K562 (cell line): ENCODE measurements around the gene GDF15. TPM values are rescaled to one million over a fixed set of nuclear protein-coding genes. Genes with fewer than 3 reads are reported as not detected.
A peak's percentile ranks its signal among the peaks of the same experiment; 100 is the strongest.

Experiments
- ARID3B ChIP-seq: fragments of 250-450 bp; sonication (Bioruptor Pico); IDR thresholded peaks from 2 replicates; pipeline ENCODE4 v1.4.0; 2020; ENCODE audit warnings: borderline replicate concordance
- E2F6 ChIP-seq, 2 experiments: IDR thresholded peaks; 2 replicates each; pipeline ENCODE4 v1.6.1; 2011; ENCODE audit warnings: borderline replicate concordance in 1 of 2, control low read depth in 1 of 2, low read depth in 1 of 2, low read length in 1 of 2, mild to moderate bottlenecking in 1 of 2, mixed read lengths in 1 of 2, moderate library complexity in 1 of 2; ENCODE audit not compliant: insufficient read depth in 1 of 2, insufficient read length in 1 of 2, poor library complexity in 1 of 2, severe bottlenecking in 1 of 2; ENCODE audit errors: extremely low read depth in 1 of 2
- L3MBTL2 ChIP-seq: fragments of 450-650 bp; IDR thresholded peaks from 2 replicates; pipeline ENCODE4 v1.6.1; 2016; ENCODE audit warnings: mild to moderate bottlenecking, moderate library complexity
- NUFIP1 ChIP-seq: fragments of 450-650 bp; IDR thresholded peaks from 2 replicates; pipeline ENCODE4 v1.6.1; 2018; ENCODE audit not compliant: partially characterized antibody
- SMARCE1 ChIP-seq: fragments of 450-650 bp; IDR thresholded peaks from 2 replicates; pipeline ENCODE4 v1.7.1; 2016; ENCODE audit warnings: mild to moderate bottlenecking
- TEAD4 ChIP-seq, 2 experiments: sonication (generic) in 1 of 2; formaldehyde crosslinking in 1 of 2; IDR thresholded peaks; 2 replicates each; pipeline versions ENCODE4 v1.6.1 to v1.8.0; 2012 to 2022; ENCODE audit warnings: borderline replicate concordance in 1 of 2, inconsistent platforms in 1 of 2, low read length in 1 of 2, mild to moderate bottlenecking in 1 of 2, missing genetic modification reagents in 1 of 2
- ZFP91 ChIP-seq: sonication (generic); formaldehyde crosslinking; IDR thresholded peaks from 2 replicates; pipeline ENCODE4 v1.8.0; 2022; ENCODE audit warnings: mild to moderate bottlenecking, missing genetic modification reagents
- ZNF143 ChIP-seq: sonication (generic); formaldehyde crosslinking; IDR thresholded peaks from 2 replicates; pipeline ENCODE4 v1.9.0; 2022; ENCODE audit warnings: mild to moderate bottlenecking, missing genetic modification reagents
- polyA plus RNA-seq, 8 experiments: library from polyadenylated mRNA; depleted of rRNA in 4 of 8; stranded (reverse) in 5 of 8; unstranded in 3 of 8; fragments of >200 nt; fragmentation: Nextera tagmentation in 2 of 8; fragmentation: Illumina TruSeq in 1 of 8; extraction: Ambion mirVana in 2 of 8; extraction: Trizol in 1 of 8; gene quantifications; 2 replicates each; pipeline versions ENCODE4 v1.2.1 to v1.2.3, GENCODE V29; 2011 to 2014; ENCODE audit warnings: inconsistent platforms in 1 of 8, missing spikeins in 1 of 8
- total RNA-seq, 7 experiments: library from RNA; depleted of rRNA in 6 of 7; stranded (reverse); fragments of >200 nt in 6 of 7; fragmentation: Illumina TruSeq in 2 of 7; extraction: Trizol in 2 of 7; gene quantifications; 2 replicates each; pipeline versions ENCODE4 v1.2.1 to v1.2.3, GENCODE V29; 2011 to 2021; ENCODE audit warnings: low replicate concordance in 1 of 7
- TF ChIP-seq, protein P1 (sequence below): fragments of 450-650 bp; IDR thresholded peaks from 2 replicates; pipeline ENCODE4 v1.6.1; 2016; ENCODE audit warnings: mild to moderate bottlenecking, moderate library complexity

GDF15 gene
- total and polyA plus RNA-seq, 9 of the 15 experiments (the other 6 are each of a cell fraction or from before 2014, with no cell fraction given) = 2.3 to 82.4 (median 12.5) TPM

- TF ChIP-seq, protein P1, sequence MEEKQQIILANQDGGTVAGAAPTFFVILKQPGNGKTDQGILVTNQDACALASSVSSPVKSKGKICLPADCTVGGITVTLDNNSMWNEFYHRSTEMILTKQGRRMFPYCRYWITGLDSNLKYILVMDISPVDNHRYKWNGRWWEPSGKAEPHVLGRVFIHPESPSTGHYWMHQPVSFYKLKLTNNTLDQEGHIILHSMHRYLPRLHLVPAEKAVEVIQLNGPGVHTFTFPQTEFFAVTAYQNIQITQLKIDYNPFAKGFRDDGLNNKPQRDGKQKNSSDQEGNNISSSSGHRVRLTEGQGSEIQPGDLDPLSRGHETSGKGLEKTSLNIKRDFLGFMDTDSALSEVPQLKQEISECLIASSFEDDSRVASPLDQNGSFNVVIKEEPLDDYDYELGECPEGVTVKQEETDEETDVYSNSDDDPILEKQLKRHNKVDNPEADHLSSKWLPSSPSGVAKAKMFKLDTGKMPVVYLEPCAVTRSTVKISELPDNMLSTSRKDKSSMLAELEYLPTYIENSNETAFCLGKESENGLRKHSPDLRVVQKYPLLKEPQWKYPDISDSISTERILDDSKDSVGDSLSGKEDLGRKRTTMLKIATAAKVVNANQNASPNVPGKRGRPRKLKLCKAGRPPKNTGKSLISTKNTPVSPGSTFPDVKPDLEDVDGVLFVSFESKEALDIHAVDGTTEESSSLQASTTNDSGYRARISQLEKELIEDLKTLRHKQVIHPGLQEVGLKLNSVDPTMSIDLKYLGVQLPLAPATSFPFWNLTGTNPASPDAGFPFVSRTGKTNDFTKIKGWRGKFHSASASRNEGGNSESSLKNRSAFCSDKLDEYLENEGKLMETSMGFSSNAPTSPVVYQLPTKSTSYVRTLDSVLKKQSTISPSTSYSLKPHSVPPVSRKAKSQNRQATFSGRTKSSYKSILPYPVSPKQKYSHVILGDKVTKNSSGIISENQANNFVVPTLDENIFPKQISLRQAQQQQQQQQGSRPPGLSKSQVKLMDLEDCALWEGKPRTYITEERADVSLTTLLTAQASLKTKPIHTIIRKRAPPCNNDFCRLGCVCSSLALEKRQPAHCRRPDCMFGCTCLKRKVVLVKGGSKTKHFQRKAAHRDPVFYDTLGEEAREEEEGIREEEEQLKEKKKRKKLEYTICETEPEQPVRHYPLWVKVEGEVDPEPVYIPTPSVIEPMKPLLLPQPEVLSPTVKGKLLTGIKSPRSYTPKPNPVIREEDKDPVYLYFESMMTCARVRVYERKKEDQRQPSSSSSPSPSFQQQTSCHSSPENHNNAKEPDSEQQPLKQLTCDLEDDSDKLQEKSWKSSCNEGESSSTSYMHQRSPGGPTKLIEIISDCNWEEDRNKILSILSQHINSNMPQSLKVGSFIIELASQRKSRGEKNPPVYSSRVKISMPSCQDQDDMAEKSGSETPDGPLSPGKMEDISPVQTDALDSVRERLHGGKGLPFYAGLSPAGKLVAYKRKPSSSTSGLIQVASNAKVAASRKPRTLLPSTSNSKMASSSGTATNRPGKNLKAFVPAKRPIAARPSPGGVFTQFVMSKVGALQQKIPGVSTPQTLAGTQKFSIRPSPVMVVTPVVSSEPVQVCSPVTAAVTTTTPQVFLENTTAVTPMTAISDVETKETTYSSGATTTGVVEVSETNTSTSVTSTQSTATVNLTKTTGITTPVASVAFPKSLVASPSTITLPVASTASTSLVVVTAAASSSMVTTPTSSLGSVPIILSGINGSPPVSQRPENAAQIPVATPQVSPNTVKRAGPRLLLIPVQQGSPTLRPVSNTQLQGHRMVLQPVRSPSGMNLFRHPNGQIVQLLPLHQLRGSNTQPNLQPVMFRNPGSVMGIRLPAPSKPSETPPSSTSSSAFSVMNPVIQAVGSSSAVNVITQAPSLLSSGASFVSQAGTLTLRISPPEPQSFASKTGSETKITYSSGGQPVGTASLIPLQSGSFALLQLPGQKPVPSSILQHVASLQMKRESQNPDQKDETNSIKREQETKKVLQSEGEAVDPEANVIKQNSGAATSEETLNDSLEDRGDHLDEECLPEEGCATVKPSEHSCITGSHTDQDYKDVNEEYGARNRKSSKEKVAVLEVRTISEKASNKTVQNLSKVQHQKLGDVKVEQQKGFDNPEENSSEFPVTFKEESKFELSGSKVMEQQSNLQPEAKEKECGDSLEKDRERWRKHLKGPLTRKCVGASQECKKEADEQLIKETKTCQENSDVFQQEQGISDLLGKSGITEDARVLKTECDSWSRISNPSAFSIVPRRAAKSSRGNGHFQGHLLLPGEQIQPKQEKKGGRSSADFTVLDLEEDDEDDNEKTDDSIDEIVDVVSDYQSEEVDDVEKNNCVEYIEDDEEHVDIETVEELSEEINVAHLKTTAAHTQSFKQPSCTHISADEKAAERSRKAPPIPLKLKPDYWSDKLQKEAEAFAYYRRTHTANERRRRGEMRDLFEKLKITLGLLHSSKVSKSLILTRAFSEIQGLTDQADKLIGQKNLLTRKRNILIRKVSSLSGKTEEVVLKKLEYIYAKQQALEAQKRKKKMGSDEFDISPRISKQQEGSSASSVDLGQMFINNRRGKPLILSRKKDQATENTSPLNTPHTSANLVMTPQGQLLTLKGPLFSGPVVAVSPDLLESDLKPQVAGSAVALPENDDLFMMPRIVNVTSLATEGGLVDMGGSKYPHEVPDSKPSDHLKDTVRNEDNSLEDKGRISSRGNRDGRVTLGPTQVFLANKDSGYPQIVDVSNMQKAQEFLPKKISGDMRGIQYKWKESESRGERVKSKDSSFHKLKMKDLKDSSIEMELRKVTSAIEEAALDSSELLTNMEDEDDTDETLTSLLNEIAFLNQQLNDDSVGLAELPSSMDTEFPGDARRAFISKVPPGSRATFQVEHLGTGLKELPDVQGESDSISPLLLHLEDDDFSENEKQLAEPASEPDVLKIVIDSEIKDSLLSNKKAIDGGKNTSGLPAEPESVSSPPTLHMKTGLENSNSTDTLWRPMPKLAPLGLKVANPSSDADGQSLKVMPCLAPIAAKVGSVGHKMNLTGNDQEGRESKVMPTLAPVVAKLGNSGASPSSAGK = peak; percentile 27; the same call in 1 of the 2 replicates
- TF ChIP-seq ZNF143 (no peak), SMARCE1 (peak; percentile 68; the same call in 1 of the 2 replicates), L3MBTL2 (peak; percentile 59; the same call in 1 of the 2 replicates), ARID3B (CRISPR knock-in tag) (no peak), ZFP91 (CRISPR knock-in tag) (0 out of 2 replicates have a peak, but pooled peaks have one; percentile 36), NUFIP1 (no peak), E2F6 (IDR thresholded peaks at IDR 0.05; ENCODE audit: borderline replicate concordance in 1 of 2, extremely low read depth in 1 of 2, insufficient read depth in 1 of 2, insufficient read length in 1 of 2, low read depth in 1 of 2, low read length in 1 of 2, poor library complexity in 1 of 2, severe bottlenecking in 1 of 2) (peak in 1 of 2 experiments; percentile 46), TEAD4 (IDR thresholded peaks at IDR 0.05; ENCODE audit: low read length) (0 out of 2 replicates have a peak, but pooled peaks have one; percentile 12), TEAD4 (CRISPR knock-in tag; IDR thresholded peaks at IDR 0.05; ENCODE audit: borderline replicate concordance) (no peak)
Observed at GRCh38 chr19:18438331-18439024, 52.5 kb downstream of the GDF15 start (continued).
